CD4-positive, alpha-beta T cell treated with Interleukin-15 for 4 hours (primary cell): ENCODE data around the gene AGAP5.
"Not testable (repeated sequence)": the region's sequence is repeated elsewhere in the genome, so short reads cannot be mapped to it uniquely, and the experiment has no call there.

Experiments used
- DNase-seq: peaks from one replicate; pipeline ENCODE4 v3.0.0-alpha.2; 2020; ENCODE audit warnings: low spot score

Gene AGAP5

GRCh38 chr10:73697675-73698159 is at the start of gene AGAP5:
Gene AGAP5 (minus strand): TSS chr10:73698109. CDS start chr10:73697755, 354 bp downstream.
- not testable (repeated sequence) for DNase-seq

DNA sequence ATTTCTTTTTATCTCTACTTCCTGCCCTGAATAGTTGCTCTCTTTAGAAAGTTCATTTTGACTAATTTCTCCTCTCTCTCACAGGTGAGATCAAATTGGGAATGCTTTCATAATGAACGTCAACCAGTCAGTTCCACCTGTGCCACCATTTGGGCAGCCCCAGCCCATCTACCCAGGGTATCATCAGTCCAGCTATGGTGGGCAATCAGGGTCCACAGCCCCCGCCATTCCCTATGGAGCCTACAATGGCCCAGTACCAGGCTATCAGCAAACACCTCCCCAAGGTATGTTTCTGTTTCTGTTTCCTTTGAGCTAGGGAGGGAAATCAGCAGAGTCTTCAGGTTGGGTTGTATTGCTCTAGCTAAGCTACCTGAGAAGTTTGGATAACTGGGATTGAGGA is 48.8 kb upstream of the AGAP5 start:
- no peak for DNase-seq

DNA sequence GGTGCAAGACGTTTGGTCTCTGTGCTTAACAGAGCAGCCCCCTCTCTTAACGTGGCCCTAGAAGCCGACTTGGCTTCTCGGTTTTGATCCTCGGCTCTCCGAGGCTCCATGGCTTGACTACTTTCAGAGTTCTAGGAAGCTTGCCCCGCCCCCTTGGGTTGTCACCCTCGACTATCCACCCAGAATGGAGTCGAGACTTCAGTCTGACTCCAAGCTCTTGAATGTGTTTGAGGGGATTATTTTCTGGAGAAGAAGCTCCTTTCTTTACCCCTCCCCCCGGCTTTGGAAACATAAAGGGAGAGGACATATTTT is 46.7 kb upstream of the AGAP5 start:
- DNase-seq, result peak; percentile 37

GRCh38 chr10:73743905-73744663 is 46.2 kb upstream of the AGAP5 start, which contains the start of gene SEC24C:
Gene SEC24C (plus strand): TSS chr10:73744372. CDS start chr10:73746833, 2,461 bp downstream.
- peak; percentile 94 for DNase-seq

DNA sequence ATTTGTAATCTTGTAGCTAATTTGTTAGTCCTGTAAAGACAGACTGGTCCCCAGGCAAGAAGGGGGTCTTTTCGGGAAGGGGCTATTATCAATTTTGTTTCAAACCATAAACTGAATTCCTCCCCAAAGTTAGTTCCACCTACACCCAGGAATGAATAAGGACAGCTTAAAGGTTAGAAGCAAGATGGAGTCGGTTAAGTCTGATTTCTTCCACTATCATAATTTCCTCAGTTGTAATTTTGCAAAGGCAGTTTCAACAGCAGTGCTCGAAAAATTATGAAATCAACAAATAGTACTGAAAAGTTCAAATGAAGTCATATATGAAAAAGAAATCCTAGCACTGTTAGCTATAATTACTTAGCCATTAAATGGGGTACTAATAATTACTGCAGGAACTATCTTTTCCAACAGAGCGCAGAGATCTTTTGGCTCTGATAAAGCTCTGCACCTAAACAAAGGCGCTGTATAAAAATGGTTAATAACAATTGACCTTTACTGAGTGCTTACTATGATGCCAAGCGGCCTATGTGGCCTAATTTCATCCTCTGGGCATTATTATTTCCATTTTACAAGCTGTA is 45.5 kb upstream of the AGAP5 start:
- no peak for DNase-seq

GRCh38 chr10:73742454-73742734 is 44.5 kb upstream of the AGAP5 start:
- no peak for DNase-seq

- not testable (repeated sequence) for DNase-seq
These were observed 42.8 kb upstream of the AGAP5 start for GRCh38 chr10:73740501-73741254.

- no peak for DNase-seq
These were observed 36.9 kb upstream of the AGAP5 start for GRCh38 chr10:73734796-73735305.

DNA sequence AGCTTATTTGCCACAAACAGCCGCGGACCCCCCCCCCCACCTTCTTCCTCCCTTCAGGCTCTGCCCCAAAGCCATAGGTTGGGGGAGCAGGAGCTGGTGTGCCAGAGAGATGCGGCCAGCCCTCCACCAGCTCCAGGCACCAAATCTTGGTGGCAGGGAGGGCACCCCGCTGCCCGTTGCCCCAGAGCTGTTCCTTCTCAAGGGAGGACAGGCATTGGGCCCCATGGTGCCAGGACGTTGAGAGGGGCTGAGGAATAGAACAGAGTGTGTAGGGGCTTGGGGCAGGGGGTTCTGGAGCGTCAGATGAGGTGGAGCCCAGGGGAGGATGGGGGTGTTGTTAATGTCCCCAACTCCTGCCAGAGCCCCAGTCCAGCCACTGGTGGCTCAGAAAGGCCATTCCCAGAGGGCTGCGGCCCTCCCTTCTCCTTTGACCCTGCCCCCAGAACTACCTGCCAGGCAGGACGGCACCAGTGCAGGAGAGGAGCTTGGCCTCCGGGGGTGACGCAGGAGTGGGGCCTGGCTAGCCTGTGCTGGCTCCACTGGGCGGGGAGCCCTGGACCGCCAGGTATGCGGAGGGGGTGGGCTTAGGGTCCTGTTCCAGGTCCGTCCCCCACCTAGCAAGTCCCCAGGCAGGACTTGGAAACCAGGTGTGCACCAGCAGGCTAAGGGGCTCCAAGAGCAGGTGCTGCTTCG is 36.3 kb upstream of the AGAP5 start:
- DNase-seq, result no peak

DNA sequence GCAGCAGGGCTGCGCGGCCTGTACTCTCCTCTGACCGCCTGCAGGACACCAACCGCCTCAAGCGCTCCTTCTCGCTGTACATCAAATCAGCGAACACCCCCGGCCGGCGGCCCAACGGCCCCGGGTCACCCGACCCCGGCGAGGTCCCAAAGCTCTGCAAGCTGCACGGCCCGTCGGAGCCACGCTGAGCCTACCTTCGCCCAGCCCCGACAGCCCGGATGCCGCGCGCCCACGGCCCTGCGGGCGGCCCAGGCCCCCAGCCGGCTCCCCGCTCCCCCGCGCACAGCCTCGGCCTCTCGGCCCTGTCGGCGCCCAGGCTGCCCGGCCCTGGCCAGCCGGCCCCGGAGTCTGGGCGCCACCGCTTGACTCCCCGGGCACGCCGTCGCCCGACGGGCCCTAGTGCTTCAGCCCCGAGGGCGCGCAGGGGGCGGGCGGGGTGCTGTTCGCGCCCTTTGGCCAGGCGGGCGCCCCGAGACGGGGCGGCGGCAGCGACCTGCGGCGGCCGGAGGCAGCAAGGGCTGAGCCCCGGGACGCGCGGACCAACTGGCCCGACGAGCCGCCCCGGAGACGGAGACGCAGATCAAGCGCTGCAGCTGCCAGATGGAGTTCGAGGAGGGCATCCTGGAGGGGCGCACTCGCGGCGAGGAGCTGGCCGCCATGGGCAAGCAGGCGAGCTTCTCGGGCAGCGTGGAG is 35.2 kb upstream of the AGAP5 start:
- no peak for DNase-seq

DNA sequence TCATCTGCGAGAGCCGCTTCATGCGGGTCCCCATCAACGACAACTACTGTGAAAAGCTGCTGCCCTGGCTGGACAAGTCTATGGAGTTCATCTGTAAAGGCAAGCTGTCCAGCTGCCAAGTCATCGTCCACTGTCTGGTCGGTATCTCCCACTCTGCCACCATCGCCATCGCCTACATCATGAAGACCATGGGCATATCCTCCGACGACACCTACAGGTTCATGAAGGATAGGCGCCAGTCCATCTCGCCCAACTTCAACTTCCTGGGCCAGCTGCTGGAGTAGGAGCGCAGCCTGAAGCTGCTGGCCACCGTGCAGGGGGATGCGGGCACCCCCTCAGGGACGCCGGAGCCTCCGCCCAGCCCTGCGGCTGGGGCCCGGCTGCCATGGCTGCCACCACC is 34.5 kb upstream of the AGAP5 start:
- DNase-seq, result no peak

DNA sequence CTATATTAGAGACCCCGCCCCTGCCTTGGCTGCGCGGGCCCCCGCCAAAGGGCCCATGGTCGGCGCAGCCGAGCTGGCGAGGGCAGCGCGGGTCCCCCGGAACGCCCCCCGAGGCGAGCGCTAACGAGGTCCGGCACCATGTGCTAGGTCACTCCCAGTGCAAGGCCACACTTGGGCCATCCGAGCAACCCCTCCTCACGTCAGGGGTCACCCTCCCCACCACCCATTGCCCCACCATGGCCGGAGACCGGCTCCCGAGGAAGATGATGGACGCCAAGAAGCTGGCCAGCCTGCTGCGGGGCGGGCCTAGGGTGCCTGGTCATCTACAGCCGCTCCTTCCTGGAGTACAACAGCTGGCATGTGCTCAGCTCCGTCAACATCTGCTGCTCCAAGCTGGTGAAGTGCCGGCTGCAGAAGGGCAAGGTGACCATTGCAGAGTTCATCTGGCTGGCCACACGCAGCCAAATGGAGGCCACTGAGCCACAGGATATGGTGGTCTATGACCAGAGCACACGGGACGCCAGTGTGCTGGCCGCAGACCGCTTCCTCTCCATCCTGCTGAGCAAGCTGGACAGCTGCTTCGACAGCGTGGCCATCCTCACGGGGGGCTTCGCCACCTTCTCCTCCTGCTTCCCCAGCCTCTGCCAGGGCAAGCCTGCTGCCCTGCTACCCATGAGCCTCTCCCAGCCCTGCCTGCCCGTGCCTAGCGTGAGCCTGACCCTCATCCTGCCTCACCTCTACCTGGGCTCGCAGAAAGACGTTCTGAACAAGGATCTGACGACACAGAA is 33.9 kb upstream of the AGAP5 start:
- DNase-seq, result no peak

- peak; percentile 93 for DNase-seq
These were observed 32.4 kb upstream of the AGAP5 start for GRCh38 chr10:73730153-73730906.

DNA sequence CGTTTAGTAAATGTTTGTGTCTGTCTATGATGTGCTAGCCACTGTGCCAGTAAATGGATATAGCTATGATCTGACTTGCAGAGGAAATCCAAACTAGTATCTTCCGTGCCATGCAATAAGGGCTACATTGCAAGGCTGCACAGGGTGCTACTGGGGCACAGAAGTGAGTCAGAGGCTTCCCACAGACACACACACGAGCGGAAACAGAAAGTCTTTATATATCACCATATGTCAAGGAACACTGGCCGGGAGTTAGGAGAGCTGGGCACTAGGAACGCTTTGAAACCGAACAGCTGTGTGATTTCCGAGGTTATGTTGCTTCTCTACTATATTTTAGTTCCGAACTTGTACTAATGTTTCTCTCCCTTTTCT is 31.9 kb upstream of the AGAP5 start:
- peak; percentile 54 for DNase-seq

DNA sequence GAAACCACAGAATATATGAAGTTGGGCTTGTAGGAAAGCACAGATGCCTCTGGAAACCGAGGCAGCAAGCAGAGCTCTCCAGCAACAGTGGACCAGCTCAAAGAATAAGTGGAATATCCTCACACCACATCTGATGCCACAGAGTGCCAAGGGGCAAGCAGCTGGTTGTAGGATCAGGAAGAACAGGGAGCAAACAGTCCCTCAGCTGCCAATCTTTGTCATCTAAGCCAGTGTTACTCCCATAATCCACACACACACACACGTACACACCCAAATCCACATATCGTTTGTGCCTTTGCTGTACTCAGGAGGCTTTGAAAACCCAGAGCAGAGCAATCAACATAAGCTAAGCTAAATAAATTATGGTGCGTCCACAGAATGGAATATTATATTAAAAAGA is 25.6 kb upstream of the AGAP5 start:
- no peak for DNase-seq

DNA sequence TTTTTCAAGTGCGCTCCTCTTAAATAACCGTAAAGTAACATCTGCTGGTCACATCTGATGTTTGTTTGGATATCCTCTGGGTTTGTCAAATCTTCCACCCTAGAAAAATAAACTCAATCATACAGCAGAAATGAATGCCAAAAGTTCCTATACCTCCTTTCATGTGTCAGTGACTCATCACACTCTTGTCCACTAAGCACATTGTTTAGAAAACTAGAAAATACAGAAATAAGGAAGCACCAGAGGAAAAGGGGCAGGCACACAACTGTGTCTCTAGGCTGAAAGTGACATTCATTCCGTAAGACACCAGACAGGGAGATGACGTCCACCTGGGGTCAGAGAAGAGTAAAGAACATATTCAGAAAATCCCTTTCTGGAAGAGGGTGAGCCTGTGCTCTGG is 22.7 kb upstream of the AGAP5 start:
- DNase-seq, result not testable (repeated sequence)

DNA sequence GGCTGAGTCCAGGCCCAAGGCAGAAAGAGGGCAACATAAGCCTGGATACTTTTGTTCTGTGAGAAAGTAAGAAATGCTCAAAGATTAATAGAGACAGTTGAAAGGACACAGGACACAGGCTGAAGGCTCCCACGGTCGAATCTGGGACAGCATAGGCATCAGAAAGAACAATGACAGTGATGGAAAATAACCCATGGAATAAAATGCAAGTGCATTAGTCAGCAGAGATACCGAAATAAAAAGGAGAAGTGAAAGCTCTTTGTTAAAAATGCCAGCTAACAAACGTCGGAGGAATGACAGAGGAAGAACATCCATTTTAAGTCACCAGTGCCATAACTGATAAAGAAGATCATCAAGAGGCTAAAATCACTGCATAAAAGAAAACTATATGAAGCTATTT is 19.6 kb upstream of the AGAP5 start:
- DNase-seq, result no peak

GRCh38 chr10:73716251-73716650 is 18.3 kb upstream of the AGAP5 start:
- DNase-seq, result no peak

- DNase-seq, result not testable (repeated sequence)
These were observed 17.6 kb upstream of the AGAP5 start for GRCh38 chr10:73715179-73716156.
